GM23338 (cell line): ENCODE data around the gene ST8SIA4. TPM values are rescaled to one million over a fixed set of nuclear protein-coding genes. Genes with fewer than 3 reads are reported as not detected.

Experiments
- ATAC-seq: fragments of 200-7000 bp; cut with Tn5 transposase; 3 replicates; pipeline ENCODE4 v1.9.1; 2020
- DNase-seq: peaks from one replicate; pipeline ENCODE4 v3.0.0-alpha.2; 2015; ENCODE audit warnings: low spot score
- H2AFZ ChIP-seq: fragments of 200-600 bp; sonication (generic); 2 replicates; pipeline ENCODE4 v1.8.0; 2016; ENCODE audit warnings: antibody characterized with exemption, mild to moderate bottlenecking, moderate library complexity
- H3F3A ChIP-seq: fragments of 200-600 bp; sonication (generic); replicated peaks from 2 replicates; pipeline ENCODE4 v1.8.0; 2017; ENCODE audit warnings: antibody characterized with exemption, mixed run types, low read depth
- H3K27ac ChIP-seq: fragments of 200-600 bp; sonication (generic); 2 replicates; pipeline ENCODE4 v1.6.1; 2016; ENCODE audit warnings: low read depth
- H3K27me3 ChIP-seq: fragments of 200-600 bp; sonication (generic); 2 replicates; pipeline ENCODE4 v1.8.0; 2016; ENCODE audit warnings: mild to moderate bottlenecking, mixed run types, moderate library complexity; ENCODE audit not compliant: insufficient read depth
- H3K36me3 ChIP-seq: fragments of 200-600 bp; sonication (generic); 2 replicates; pipeline ENCODE4 v1.8.0; 2016; ENCODE audit warnings: mild to moderate bottlenecking; ENCODE audit not compliant: insufficient read depth
- H3K4me1 ChIP-seq: fragments of 200-600 bp; sonication (generic); 2 replicates; pipeline ENCODE4 v1.8.0; 2016; ENCODE audit warnings: mild to moderate bottlenecking, moderate library complexity; ENCODE audit not compliant: insufficient read depth
- H3K4me2 ChIP-seq: fragments of 200-600 bp; sonication (generic); 2 replicates; pipeline ENCODE4 v1.7.1; 2017; ENCODE audit warnings: mixed run types
- H3K4me3 ChIP-seq: fragments of 200-600 bp; sonication (generic); 2 replicates; pipeline ENCODE4 v1.6.1; 2016; ENCODE audit warnings: mixed run types
- H3K79me2 ChIP-seq: fragments of 200-600 bp; sonication (generic); replicated peaks from 2 replicates; pipeline ENCODE4 v1.8.0; 2017; ENCODE audit warnings: mild to moderate bottlenecking; ENCODE audit not compliant: insufficient read depth
- H3K9me2 ChIP-seq: fragments of 200-600 bp; sonication (generic); 2 replicates; pipeline ENCODE4 v1.8.0; 2017; ENCODE audit not compliant: insufficient read depth
- H4K20me1 ChIP-seq: fragments of 200-600 bp; sonication (generic); replicated peaks from 2 replicates; pipeline ENCODE4 v1.8.0; 2017; ENCODE audit warnings: mild to moderate bottlenecking; ENCODE audit not compliant: insufficient read depth
- H3K27ac Mint-ChIP-seq: 2 replicates; pipeline ENCODE4 v1.8.0; 2020; ENCODE audit warnings: inconsistent platforms, mild to moderate bottlenecking, moderate library complexity, mixed read lengths
- H3K27me3 Mint-ChIP-seq: 3 replicates; pipeline ENCODE4 v1.8.0; 2022; ENCODE audit warnings: low read depth, mild to moderate bottlenecking, moderate library complexity, mixed read lengths, inconsistent platforms; ENCODE audit not compliant: insufficient read depth, poor library complexity
- H3K36me3 Mint-ChIP-seq: 3 replicates; pipeline ENCODE4 v1.8.0; 2021; ENCODE audit warnings: low read depth, mild to moderate bottlenecking, inconsistent platforms, moderate library complexity, mixed read lengths
- H3K4me1 Mint-ChIP-seq: 3 replicates; pipeline ENCODE4 v1.8.0; 2020; ENCODE audit warnings: mild to moderate bottlenecking, inconsistent platforms, mixed read lengths
- H3K4me3 Mint-ChIP-seq: 3 replicates; pipeline ENCODE4 v1.8.0; 2021; ENCODE audit warnings: moderate library complexity, mild to moderate bottlenecking, inconsistent platforms, mixed read lengths
- H3K9me3 Mint-ChIP-seq: 3 replicates; pipeline ENCODE4 v1.8.0; 2020; ENCODE audit warnings: moderate library complexity, mild to moderate bottlenecking, inconsistent platforms, mixed read lengths
- CTCF ChIP-seq, 2 experiments: fragments of 200-600 bp in 1 of 2; sonication (generic) in 1 of 2; conservative IDR thresholded peaks; 2 replicates each; pipeline versions ENCODE4 v1.5.1 to v1.6.1; 2016 to 2017; ENCODE audit warnings: antibody characterized with exemption in 2 of 2, low read depth in 2 of 2, mild to moderate bottlenecking in 2 of 2, moderate library complexity in 1 of 2
- EZH2phosphoT487 ChIP-seq: fragments of 200-600 bp; sonication (generic); IDR thresholded peaks from one replicate; pipeline ENCODE4 v1.8.1; 2018; ENCODE audit warnings: antibody characterized with exemption; ENCODE audit not compliant: unreplicated experiment
- NANOG ChIP-seq: IDR thresholded peaks from 2 replicates; pipeline ENCODE4 v1.6.1; 2016; ENCODE audit warnings: antibody characterized with exemption, borderline replicate concordance
- POLR2AphosphoS5 ChIP-seq: IDR thresholded peaks from 2 replicates; pipeline ENCODE4 v1.6.1; 2016; ENCODE audit warnings: antibody characterized with exemption, low read depth
- STAT1 ChIP-seq: IDR thresholded peaks from one replicate; pipeline ENCODE4 v1.6.1; 2016; ENCODE audit warnings: antibody characterized with exemption; ENCODE audit not compliant: unreplicated experiment
- ZNF462 ChIP-seq: fragments of 250-450 bp; sonication (Bioruptor Pico); IDR thresholded peaks from 2 replicates; pipeline ENCODE4 v1.5.0; 2020; ENCODE audit warnings: mild to moderate bottlenecking, moderate library complexity
- polyA plus RNA-seq: library from polyadenylated mRNA; unstranded; fragments of >200 nt; fragmentation: Nextera tagmentation; extraction: Ambion mirVana; gene quantifications from 2 replicates; pipeline ENCODE4 v1.2.1, GENCODE V29; 2016
- total RNA-seq: library from RNA; depleted of rRNA; stranded (reverse); fragments of >200 nt; shearing (Covaris generic); gene quantifications from 2 replicates; pipeline ENCODE4 v1.2.3, GENCODE V29; 2014
- TF ChIP-seq, protein P1 (sequence below): IDR thresholded peaks from 2 replicates; pipeline ENCODE4 v1.6.1; 2016; ENCODE audit warnings: antibody characterized with exemption

Gene ST8SIA4
- total and polyA plus RNA-seq, 2 experiments from 2014 or later: 0.11 to 0.28 TPM

DNA sequence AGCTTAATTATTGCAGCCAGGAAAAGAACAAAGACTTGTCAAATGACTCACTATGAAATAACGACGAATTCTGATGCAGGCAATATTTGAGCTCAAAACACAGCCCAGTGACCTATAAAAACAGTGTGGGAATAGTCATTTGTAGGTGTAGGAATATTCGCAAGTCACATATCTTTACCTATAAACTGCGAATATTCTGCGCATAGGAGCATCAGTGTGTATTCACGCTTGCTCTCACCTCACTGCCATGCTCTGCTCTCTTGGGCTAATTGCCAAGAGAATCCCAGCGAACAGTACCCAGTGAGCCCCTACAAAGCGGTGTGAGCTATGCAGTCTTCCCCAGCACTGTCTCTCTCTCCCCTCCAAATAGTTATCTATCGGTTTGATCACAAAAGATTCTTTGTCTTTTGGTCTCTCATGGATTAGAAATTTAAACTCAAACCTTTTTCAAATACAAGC, 74.2 kb downstream of the ST8SIA4 start:
- DNase-seq (no peak), ATAC-seq (no peak)
- Histone ChIP-seq H3K9me2 (no peaks in the 10 kb centered on the region), H2AFZ (no peak overlapping the region; the same call in 1 of the 2 replicates), H3F3A (no peaks in the 10 kb centered on the region), H3K79me2 (no peaks in the 10 kb centered on the region), H3K4me3 (no peak overlapping the region), H3K36me3 (no peaks in the 10 kb centered on the region), H3K27me3 (no peaks in the 10 kb centered on the region), H4K20me1 (no peaks in the 10 kb centered on the region), H3K27ac (no peak overlapping the region), H3K4me2 (no peak overlapping the region), H3K4me1 (peaks cover 11% of the 10 kb centered on the region)
- no peaks in the 10 kb centered on the region for H3K9me3 Mint-ChIP-seq
- TF ChIP-seq ZNF462 (CRISPR knock-in tag): no peak
- no peak for TF ChIP-seq POLR2AphosphoS5
- TF ChIP-seq, protein P1, sequence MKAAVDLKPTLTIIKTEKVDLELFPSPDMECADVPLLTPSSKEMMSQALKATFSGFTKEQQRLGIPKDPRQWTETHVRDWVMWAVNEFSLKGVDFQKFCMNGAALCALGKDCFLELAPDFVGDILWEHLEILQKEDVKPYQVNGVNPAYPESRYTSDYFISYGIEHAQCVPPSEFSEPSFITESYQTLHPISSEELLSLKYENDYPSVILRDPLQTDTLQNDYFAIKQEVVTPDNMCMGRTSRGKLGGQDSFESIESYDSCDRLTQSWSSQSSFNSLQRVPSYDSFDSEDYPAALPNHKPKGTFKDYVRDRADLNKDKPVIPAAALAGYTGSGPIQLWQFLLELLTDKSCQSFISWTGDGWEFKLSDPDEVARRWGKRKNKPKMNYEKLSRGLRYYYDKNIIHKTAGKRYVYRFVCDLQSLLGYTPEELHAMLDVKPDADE: no peak
- no peak for TF ChIP-seq EZH2phosphoT487
- TF ChIP-seq STAT1: no peak
- TF ChIP-seq NANOG: no peak
- no peak for TF ChIP-seq CTCF (conservative IDR thresholded peaks at IDR 0.05; ENCODE audit: low read depth in 2 of 2)
- no peaks in the 10 kb centered on the region for H3K36me3 Mint-ChIP-seq
- no peak overlapping the region; the same call in 1 of the 2 replicates for H3K27ac Mint-ChIP-seq
- peaks cover 17% of the 10 kb centered on the region; the same call in 2 of the 3 replicates for H3K4me1 Mint-ChIP-seq
- H3K27me3 Mint-ChIP-seq: no peaks in the 10 kb centered on the region
- H3K4me3 Mint-ChIP-seq: no peak overlapping the region
